HK-2 (cell line): ENCODE results near the gene HOMER1.

ENCODE experiments used
- DNase-seq: peaks from one replicate; pipeline ENCODE4 v3.0.0-alpha.2; 2018; ENCODE audit not compliant: unreplicated experiment

The HOMER1 gene

GRCh38 chr5:79488775-79489174 lies 25.2 kb downstream of the HOMER1 start:
- no peak for DNase-seq

DNA sequence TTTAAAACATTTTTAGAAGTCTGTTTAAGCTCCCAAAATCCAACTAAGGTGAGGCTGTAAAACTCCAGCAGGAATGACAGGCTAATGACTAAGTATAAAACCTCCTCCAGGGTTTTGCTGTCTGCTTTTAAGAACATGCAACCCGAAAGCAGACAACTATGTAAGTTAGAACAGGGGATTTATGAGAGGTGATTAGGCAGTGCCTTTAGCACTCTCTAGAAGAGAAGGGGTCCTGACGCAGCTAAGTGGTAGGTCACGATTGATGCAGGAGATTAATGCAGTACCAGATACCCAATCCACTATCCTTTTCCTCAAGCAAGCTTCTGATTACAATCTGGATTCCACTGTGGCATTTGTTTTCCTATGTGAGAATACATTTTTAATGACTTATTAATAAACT lies 25.9 kb downstream of the HOMER1 start:
- no peak for DNase-seq

DNA sequence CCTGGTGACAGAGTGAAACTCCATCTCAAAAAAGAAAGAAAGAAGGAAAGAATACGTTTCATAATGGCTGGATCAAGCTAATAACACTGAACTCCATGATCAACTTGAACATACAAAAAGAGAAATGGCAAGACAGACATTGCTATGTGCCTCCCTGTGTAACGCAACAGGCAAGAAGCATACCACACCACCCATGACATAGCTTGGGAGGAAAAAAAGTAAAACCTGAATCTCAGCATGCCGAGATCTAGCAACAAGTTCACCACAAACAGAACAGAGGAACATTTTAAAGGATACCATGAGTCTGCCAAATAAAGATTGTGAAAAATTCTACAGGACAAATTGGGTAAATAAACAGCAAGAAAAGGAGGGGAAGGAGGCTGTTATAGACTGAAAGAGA lies 26.7 kb downstream of the HOMER1 start:
- no peak for DNase-seq

DNA sequence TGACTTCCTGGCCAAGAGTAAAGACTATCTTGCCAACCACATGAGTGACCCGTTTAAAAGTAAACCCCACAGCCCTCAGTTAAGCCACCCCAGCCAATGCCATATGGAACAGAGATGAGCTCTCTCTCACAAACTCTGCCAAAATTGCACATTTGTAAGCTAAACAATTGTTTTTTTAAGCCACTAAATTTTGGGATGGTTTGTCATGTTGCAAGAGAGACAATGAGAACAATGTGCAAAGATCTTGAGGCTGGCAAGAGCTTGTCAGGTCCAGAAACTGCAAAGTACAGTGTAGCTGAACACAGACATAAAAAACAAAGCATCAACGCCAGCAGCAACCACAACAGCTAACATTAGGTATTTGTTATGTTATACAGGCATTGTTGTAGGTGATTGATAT lies 27.8 kb downstream of the HOMER1 start:
- no peak for DNase-seq

GRCh38 chr5:79484731-79485130 lies 29.2 kb downstream of the HOMER1 start:
- no peak for DNase-seq

DNA sequence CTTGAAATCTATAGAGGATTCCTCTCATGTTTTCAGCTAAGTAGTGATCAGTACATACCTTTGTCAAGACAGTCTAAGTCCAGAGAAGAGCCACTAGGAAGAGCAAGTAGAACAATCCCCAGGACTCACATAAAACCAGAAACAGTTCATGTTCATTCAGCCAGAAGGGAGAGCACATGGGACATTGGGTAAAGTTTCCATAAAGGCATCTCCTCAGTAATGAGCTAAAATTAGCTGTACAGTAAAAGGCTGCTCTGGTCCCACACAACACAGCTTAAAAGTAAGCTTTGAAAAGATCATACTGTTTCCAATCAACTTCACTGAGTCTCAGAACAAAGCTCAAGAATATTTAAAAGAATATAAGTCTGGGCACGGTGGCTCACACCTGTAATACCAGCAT lies 32.4 kb downstream of the HOMER1 start:
- DNase-seq = no peak

- DNase-seq = no peak
Measured at GRCh38 chr5:79480991-79481390, 32.9 kb downstream of the HOMER1 start.

- DNase-seq = no peak
Measured at GRCh38 chr5:79475152-79475466, 38.8 kb downstream of the HOMER1 start.

GRCh38 chr5:79474367-79475151 lies 39.4 kb downstream of the HOMER1 start:
- DNase-seq = no peak

GRCh38 chr5:79471556-79471955 lies 42.4 kb downstream of the HOMER1 start:
- no peak for DNase-seq

- no peak for DNase-seq
Measured at GRCh38 chr5:79464695-79465332, 49.1 kb downstream of the HOMER1 start.

- DNase-seq = no peak
Measured at GRCh38 chr5:79464278-79464677, 49.7 kb downstream of the HOMER1 start.

- no peak for DNase-seq
Measured at GRCh38 chr5:79459626-79460025, 54.3 kb downstream of the HOMER1 start.

DNA sequence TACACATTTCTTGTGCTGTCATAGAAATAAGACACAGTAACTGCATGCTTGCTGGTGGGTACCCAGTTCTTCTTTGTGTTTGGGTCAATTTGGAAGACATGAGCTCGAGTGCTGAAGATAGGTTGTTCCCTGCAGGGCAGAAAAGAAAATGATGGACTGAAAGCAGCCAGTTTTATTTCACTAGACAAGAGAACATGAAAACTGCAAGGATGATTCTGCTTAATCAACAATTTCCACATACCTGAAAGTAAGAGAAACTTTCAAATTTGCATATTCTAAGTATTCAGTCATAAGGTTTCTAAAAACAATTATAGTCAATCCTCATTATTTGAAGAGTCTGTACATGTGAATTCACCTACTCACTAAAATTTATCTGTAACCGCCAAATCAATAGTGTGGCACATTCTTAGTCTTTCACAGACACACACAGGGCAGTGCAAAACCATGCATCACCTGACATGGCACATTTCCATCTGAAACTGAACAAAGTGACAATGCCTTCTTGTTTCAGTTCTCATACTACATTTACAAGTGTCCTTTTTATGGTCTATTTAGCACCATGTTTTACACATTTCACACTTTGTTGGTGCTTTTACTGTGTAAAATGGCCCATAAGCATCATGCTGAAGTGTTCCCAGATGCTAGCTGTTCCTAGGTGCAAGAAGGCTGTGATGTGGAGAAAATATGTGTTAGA lies 56.9 kb downstream of the HOMER1 start:
- DNase-seq = no peak

GRCh38 chr5:79456400-79456799 lies 57.5 kb downstream of the HOMER1 start:
- no peak for DNase-seq

- DNase-seq = no peak
Measured at GRCh38 chr5:79454043-79454442, 59.9 kb downstream of the HOMER1 start.

- no peak for DNase-seq
Measured at GRCh38 chr5:79448336-79448735, 65.6 kb downstream of the HOMER1 start.

DNA sequence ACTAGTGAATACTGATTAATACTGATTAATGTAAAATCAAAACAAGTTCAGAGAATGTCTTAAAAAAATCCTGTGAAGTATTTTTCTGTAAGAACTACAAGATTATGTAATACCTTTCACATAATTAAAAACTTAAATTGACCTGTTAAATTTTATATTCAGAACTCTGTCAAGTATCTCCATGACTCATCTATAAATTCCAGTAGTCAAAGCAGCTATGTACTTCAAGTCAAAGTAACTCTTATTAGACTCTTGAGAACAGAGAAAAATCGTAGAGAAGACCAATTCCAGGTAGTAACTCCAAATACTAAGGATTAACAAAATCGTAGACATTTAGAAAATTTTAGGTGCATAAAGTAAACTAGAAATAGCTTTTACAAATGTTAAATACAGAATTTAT lies 77.1 kb downstream of the HOMER1 start:
- DNase-seq = no peak

DNA sequence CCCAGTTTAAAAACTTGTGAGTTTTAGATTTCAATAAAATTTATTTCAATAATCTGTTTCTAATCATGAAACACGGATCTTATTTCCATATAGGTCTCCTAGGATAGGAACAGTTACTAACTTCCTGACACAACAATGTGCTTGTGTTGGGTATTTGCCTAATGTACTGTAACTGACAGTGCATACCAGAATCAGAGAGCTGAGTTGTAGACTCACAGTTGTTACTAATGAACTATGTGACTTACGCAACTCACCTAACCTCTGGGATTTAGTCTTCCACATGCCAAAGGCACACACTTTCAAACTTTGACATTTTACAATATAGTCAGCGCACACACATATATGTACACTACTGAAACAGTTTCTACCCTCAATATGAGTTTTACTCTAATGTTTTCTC lies 77.7 kb downstream of the HOMER1 start:
- no peak for DNase-seq

GRCh38 chr5:79430196-79430595 lies 83.7 kb downstream of the HOMER1 start:
- DNase-seq = no peak

GRCh38 chr5:79423296-79423695 lies 90.6 kb downstream of the HOMER1 start:
- no peak for DNase-seq

- no peak for DNase-seq
Measured at GRCh38 chr5:79420248-79420647, 93.7 kb downstream of the HOMER1 start.

DNA sequence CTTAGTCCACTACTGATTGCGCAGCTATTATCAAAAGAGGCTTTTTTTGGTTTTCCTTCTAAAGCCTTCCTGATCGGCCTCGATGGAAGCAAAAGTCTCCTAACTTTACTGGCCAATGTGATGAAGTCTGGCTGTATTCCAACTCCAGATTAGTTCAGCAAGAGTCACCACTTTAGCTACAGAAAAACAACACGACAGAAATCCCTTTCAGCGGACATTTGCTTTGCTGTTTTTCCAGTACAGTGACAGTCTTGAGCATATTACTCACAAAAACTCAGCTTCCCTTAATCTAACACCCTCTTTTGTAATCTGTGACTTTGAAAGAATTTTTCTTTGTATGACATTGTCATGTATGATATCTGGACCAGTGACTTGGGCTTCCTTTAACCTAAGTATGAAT lies 95.7 kb downstream of the HOMER1 start:
- no peak for DNase-seq
